Measurements from ENCODE around the gene STRIP2.
A peak's percentile ranks its signal among the peaks of the same experiment; 100 is the strongest.
"Not testable (repeated sequence)": the region's sequence is repeated elsewhere in the genome, so short reads cannot be mapped to it uniquely, and the experiment has no call there.

STRIP2 gene

GRCh38 chr7:129401967-129402860 lies 32.0 kb upstream of the STRIP2 start:
- H3K27ac ChIP-seq: no peak overlapping the region
- peak; percentile 30 for TF ChIP-seq CTCF (conservative IDR thresholded peaks at IDR 0.05)

DNA sequence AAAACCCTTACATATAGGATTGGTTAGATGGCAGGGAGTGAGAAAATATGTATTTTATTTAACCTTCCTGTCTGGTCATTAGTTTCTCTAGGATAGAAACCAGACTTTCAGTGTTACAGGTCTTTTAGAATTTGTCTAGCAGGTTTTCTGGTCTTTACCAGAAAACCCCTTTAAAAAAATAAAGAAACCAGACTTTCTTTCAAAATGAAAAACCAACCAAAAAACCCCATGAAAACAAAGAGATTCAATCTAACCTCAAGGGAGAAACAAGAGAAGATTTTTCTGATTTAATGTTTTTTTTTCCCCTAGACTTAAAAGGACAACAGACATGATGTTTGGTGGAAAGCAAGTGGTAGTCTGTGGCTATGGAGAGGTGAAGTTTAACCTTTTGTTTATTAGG lies 28.7 kb upstream of the STRIP2 start:
- no peak for TF ChIP-seq CTCF (conservative IDR thresholded peaks at IDR 0.05)
- no peak overlapping the region for H3K27ac ChIP-seq

DNA sequence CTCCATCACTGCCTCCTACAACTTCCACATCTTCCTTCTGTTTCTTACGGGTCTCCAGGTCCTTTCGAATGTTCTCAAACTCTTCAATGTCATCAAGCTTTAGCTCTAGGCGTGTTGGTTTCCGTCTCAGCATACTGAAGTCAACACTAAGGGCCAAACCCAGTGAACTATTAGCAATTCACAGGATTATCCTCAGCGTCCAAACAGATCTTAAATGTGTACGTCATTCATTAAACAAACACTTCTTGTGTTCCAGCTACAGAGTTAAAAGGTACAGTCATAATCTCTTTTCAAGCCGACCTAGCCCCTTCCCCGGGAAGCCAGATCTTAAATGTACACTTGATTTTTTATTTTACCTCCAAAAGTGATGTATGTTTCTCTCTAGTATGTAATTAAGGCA lies 24.0 kb upstream of the STRIP2 start:
- H3K27ac ChIP-seq: not testable (repeated sequence)

DNA sequence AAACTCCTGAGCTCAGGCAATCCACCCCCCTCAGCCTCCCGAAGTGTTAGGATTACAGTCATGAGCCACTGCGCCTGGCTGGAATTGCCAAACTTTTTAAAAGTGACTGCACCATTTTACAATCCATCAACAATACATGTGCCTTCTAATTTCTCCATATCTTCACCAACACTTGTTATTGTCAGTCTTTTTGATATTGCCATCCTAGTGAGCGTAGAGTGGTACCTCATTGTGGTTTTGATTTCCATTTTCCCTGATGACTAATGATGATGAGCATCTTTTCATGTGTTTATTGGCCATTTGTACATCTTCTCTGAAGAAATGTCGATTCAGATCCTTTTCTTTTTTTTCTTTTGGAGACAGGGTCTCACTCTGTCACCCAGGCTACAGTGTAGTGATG lies 21.7 kb upstream of the STRIP2 start:
- no peak overlapping the region for H3K27ac ChIP-seq
- TF ChIP-seq CTCF (conservative IDR thresholded peaks at IDR 0.05): no peak

GRCh38 chr7:129417073-129417472 lies 17.2 kb upstream of the STRIP2 start:
- H3K27ac ChIP-seq: no peak overlapping the region
- TF ChIP-seq CTCF (conservative IDR thresholded peaks at IDR 0.05): no peak

DNA sequence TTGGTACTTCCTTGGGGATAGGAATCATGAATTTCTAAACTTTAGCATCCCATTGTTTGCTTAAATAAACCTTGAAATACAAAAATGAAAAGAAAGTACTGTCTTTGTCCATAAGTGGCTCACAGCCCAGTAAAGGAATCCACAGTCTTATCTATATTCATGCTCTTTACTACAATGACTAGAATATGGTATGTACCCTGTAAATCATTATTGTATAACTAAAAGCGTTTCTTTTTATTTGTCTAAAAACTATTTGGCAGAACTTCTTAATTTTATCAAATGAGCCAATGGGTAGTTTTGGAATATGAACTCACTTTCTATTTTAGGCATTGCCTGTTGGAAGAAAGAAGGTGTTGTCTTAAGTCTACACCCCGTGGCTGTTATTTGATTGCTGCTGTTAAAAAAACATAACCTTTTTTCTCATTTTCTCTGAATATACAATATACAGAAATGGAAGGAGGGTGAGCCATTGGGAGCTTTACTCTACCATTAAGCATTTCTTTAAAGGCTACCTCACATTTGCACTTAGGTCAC lies 12.4 kb upstream of the STRIP2 start:
- no peak for TF ChIP-seq CTCF (conservative IDR thresholded peaks at IDR 0.05)
- no peak overlapping the region for H3K27ac ChIP-seq

DNA sequence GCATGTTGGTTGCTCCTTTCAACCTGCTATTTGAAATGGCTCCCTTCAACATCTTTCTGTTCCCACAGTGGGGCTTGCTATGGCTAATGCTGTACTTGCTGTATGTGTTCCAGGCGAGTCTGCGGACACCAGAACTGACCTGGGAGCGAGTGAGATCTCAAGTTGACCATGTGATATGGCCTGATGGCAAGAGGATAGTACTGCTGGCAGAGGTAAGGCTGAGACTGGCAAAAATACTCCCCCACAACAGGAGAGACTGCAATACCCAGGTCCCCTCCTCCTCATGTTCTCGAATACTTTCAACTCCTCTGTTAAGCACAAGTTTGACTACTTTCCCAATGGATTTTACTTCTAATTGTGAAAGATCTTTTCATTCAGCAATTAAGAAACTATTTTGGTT lies 11.5 kb upstream of the STRIP2 start:
- TF ChIP-seq CTCF (conservative IDR thresholded peaks at IDR 0.05): no peak
- no peak overlapping the region for H3K27ac ChIP-seq
